HepG2 (cell line): ENCODE measurements around the gene PRDX5. TPM values are rescaled to one million over a fixed set of nuclear protein-coding genes. Genes with fewer than 3 reads are reported as not detected.

Experiments used
- ZNF256 ChIP-seq: sonication (generic); formaldehyde crosslinking; conservative IDR thresholded peaks from 2 replicates; pipeline ENCODE4 v1.4.0; 2020; ENCODE audit warnings: missing genetic modification reagents
- polyA plus RNA-seq, 8 experiments: library from polyadenylated mRNA; depleted of rRNA in 3 of 8; stranded (reverse) in 7 of 8; unstranded in 1 of 8; fragments of >200 nt; fragmentation: Illumina TruSeq in 4 of 8; extraction: Trizol in 4 of 8; gene quantifications; 2 replicates each; pipeline versions ENCODE4 v1.2.1 to v1.2.3, GENCODE V29; 2011 to 2016; ENCODE audit warnings: low read depth in 4 of 8, missing spikeins in 1 of 8, mixed read lengths in 1 of 8; ENCODE audit not compliant: insufficient read depth in 1 of 8
- total RNA-seq, 5 experiments: library from RNA; depleted of rRNA; stranded (reverse); fragments of >200 nt; fragmentation: Illumina TruSeq; extraction: Trizol; gene quantifications; 2 replicates each; pipeline ENCODE4 v1.2.3, GENCODE V29; 2016; ENCODE audit warnings: low read depth in 1 of 5
- TF ChIP-seq, protein P1 (sequence below): fragments of 450-650 bp; IDR thresholded peaks from 2 replicates; pipeline ENCODE4 v1.6.1; 2017; ENCODE audit warnings: mild to moderate bottlenecking
- TF ChIP-seq, protein P2 (sequence below): sonication (generic); formaldehyde crosslinking; conservative IDR thresholded peaks from 2 replicates; pipeline ENCODE4 v1.5.0; 2020; ENCODE audit warnings: missing genetic modification reagents
- TF ChIP-seq, protein P3 (sequence below): conservative IDR thresholded peaks from 2 replicates; pipeline ENCODE4 v1.6.1; 2018; ENCODE audit warnings: missing genetic modification reagents

Gene PRDX5
- total and polyA plus RNA-seq, 2 of the 13 experiments (the other 11 are each of a cell fraction or from before 2014, with no cell fraction given): 215 to 311 TPM

DNA sequence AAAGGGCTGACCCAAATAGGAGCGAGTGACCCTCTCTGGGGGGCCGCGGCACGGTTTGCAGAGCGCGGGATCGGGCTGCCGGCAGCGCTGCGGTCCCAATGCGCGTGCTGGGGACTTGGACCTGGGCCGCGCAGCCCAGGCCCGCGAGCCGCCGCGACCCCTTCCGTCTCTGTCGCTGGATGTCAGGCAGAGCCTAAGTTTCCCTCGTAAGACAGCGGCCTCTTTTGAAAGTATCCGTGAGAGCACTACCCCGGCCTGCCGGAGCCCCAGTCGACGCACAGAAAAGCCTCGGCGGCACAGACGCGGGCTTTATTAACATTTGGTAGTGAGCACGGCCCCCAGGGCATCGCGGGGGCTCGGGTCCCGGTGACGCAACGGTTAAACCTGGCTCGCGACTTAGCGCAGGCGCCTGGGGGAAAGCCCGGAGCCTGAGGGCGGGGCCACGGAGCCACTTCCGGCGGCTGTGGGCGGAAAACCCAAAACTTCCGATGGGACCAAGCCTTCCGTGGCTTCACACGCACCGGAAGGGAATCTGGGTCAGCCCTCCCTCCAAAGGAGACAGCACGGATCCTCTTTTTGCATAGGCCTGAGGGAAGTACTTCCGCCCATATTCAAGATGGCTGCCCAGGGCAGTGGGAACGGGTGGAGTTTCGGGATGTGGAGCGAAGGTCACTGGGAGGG lies 48.2 kb upstream of the PRDX5 start (continued):
- TF ChIP-seq, protein P1, sequence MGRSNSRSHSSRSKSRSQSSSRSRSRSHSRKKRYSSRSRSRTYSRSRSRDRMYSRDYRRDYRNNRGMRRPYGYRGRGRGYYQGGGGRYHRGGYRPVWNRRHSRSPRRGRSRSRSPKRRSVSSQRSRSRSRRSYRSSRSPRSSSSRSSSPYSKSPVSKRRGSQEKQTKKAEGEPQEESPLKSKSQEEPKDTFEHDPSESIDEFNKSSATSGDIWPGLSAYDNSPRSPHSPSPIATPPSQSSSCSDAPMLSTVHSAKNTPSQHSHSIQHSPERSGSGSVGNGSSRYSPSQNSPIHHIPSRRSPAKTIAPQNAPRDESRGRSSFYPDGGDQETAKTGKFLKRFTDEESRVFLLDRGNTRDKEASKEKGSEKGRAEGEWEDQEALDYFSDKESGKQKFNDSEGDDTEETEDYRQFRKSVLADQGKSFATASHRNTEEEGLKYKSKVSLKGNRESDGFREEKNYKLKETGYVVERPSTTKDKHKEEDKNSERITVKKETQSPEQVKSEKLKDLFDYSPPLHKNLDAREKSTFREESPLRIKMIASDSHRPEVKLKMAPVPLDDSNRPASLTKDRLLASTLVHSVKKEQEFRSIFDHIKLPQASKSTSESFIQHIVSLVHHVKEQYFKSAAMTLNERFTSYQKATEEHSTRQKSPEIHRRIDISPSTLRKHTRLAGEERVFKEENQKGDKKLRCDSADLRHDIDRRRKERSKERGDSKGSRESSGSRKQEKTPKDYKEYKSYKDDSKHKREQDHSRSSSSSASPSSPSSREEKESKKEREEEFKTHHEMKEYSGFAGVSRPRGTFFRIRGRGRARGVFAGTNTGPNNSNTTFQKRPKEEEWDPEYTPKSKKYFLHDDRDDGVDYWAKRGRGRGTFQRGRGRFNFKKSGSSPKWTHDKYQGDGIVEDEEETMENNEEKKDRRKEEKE: no peak
- TF ChIP-seq ZNF256 (CRISPR knock-in tag): no peak
- TF ChIP-seq, protein P2, sequence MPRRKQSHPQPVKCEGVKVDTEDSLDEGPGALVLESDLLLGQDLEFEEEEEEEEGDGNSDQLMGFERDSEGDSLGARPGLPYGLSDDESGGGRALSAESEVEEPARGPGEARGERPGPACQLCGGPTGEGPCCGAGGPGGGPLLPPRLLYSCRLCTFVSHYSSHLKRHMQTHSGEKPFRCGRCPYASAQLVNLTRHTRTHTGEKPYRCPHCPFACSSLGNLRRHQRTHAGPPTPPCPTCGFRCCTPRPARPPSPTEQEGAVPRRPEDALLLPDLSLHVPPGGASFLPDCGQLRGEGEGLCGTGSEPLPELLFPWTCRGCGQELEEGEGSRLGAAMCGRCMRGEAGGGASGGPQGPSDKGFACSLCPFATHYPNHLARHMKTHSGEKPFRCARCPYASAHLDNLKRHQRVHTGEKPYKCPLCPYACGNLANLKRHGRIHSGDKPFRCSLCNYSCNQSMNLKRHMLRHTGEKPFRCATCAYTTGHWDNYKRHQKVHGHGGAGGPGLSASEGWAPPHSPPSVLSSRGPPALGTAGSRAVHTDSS (CRISPR knock-in tag): no peak
- TF ChIP-seq, protein P3, sequence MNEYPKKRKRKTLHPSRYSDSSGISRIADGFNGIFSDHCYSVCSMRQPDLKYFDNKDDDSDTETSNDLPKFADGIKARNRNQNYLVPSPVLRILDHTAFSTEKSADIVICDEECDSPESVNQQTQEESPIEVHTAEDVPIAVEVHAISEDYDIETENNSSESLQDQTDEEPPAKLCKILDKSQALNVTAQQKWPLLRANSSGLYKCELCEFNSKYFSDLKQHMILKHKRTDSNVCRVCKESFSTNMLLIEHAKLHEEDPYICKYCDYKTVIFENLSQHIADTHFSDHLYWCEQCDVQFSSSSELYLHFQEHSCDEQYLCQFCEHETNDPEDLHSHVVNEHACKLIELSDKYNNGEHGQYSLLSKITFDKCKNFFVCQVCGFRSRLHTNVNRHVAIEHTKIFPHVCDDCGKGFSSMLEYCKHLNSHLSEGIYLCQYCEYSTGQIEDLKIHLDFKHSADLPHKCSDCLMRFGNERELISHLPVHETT (CRISPR knock-in tag): peak; percentile 92
